Measurements from ENCODE around the gene MTHFD2L.

- no peak for TF ChIP-seq CTCF (IDR thresholded peaks at IDR 0.05)
- TF ChIP-seq POLR2A (IDR thresholded peaks at IDR 0.05) = no peak
These were observed 25.0 kb upstream of the MTHFD2L start for GRCh38 chr4:74132944-74133343.

Measured in body of pancreas (tissue), 4 donors.